ENCODE results near the gene IFNLR1. TPM values are rescaled to one million over a fixed set of nuclear protein-coding genes. Genes with fewer than 3 reads are reported as not detected.

The IFNLR1 gene
- total and polyA plus RNA-seq, 9 of the 15 experiments (the other 6 are each of a cell fraction or from before 2014, with no cell fraction given), result not detected

DNA sequence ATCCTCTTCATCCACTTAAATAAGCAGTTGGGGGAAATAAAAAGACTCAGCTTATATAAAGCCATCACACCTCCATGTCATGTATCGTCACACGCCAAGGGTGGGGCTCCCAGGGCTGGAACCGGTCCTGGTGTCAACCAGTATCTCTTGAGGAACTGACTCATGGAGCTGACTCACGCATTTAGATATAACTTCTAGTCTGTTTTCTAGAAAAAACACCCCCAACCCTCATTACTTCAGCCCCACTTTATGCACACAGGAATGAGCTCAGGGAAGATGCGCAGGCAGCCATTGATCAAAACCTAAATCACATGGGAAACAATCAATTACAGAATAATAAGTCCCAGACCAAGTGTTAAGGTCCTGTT is 37.2 kb downstream of the IFNLR1 start (continued):
- TF ChIP-seq, protein P1, sequence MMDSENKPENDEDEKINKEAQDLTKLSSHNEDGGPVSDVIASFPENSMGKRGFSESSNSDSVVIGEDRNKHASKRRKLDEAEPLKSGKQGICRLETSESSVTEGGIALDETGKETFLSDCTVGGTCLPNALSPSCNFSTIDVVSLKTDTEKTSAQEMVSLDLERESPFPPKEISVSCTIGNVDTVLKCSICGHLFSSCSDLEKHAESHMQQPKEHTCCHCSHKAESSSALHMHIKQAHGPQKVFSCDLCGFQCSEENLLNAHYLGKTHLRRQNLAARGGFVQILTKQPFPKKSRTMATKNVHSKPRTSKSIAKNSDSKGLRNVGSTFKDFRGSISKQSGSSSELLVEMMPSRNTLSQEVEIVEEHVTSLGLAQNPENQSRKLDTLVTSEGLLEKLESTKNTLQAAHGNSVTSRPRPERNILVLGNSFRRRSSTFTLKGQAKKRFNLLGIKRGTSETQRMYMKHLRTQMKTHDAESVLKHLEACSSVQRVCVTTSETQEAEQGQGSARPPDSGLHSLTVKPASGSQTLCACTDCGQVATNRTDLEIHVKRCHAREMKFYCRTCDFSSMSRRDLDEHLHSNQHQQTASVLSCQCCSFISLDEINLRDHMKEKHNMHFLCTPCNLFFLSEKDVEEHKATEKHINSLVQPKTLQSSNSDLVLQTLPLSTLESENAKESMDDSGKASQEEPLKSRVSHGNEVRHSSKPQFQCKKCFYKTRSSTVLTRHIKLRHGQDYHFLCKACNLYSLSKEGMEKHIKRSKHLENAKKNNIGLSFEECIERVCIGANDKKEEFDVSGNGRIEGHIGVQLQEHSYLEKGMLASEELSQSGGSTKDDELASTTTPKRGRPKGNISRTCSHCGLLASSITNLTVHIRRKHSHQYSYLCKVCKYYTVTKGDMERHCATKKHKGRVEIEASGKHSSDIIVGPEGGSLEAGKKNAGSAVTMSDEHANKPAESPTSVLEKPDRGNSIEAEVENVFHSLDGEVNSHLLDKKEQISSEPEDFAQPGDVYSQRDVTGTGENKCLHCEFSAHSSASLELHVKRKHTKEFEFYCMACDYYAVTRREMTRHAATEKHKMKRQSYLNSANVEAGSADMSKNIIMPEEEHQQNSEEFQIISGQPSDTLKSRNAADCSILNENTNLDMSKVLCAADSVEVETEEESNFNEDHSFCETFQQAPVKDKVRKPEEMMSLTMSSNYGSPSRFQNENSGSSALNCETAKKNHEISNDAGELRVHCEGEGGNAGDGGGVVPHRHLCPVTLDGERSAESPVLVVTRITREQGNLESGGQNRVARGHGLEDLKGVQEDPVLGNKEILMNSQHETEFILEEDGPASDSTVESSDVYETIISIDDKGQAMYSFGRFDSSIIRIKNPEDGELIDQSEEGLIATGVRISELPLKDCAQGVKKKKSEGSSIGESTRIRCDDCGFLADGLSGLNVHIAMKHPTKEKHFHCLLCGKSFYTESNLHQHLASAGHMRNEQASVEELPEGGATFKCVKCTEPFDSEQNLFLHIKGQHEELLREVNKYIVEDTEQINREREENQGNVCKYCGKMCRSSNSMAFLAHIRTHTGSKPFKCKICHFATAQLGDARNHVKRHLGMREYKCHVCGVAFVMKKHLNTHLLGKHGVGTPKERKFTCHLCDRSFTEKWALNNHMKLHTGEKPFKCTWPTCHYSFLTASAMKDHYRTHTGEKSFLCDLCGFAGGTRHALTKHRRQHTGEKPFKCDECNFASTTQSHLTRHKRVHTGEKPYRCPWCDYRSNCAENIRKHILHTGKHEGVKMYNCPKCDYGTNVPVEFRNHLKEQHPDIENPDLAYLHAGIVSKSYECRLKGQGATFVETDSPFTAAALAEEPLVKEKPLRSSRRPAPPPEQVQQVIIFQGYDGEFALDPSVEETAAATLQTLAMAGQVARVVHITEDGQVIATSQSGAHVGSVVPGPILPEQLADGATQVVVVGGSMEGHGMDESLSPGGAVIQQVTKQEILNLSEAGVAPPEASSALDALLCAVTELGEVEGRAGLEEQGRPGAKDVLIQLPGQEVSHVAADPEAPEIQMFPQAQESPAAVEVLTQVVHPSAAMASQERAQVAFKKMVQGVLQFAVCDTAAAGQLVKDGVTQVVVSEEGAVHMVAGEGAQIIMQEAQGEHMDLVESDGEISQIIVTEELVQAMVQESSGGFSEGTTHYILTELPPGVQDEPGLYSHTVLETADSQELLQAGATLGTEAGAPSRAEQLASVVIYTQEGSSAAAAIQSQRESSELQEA (IDR thresholded peaks at IDR 0.05; ENCODE audit: low read depth), result no peak
- TF ChIP-seq SIN3B (IDR thresholded peaks at IDR 0.05; ENCODE audit: low read depth) (no peak), MCM5 (IDR thresholded peaks at IDR 0.05; ENCODE audit: low read depth) (no peak), NEUROD1 (IDR thresholded peaks at IDR 0.05; ENCODE audit: borderline replicate concordance, low read depth, low read length, partially characterized antibody) (no peak), ZNF324 (CRISPR knock-in tag; IDR thresholded peaks at IDR 0.05) (no peak), NR4A1 (CRISPR knock-in tag; IDR thresholded peaks at IDR 0.05) (no peak), NR4A1 (tag; IDR thresholded peaks at IDR 0.05) (no peak), EHMT2 (IDR thresholded peaks at IDR 0.05) (no peak), MAFF (IDR thresholded peaks at IDR 0.05; ENCODE audit: low read length) (peak; percentile 12; the same call in 1 of the 2 replicates), POLR2B (IDR thresholded peaks at IDR 0.05; ENCODE audit: low read depth, partially characterized antibody) (no peak), ZBTB17 (CRISPR knock-in tag; IDR thresholded peaks at IDR 0.05) (no peak), PRPF4 (IDR thresholded peaks at IDR 0.05; ENCODE audit: insufficient read depth, low read depth, low read length, poor library complexity, severe bottlenecking) (no peak), MEIS2 (IDR thresholded peaks at IDR 0.05; ENCODE audit: partially characterized antibody) (no peak)
- TF ChIP-seq, protein P2, sequence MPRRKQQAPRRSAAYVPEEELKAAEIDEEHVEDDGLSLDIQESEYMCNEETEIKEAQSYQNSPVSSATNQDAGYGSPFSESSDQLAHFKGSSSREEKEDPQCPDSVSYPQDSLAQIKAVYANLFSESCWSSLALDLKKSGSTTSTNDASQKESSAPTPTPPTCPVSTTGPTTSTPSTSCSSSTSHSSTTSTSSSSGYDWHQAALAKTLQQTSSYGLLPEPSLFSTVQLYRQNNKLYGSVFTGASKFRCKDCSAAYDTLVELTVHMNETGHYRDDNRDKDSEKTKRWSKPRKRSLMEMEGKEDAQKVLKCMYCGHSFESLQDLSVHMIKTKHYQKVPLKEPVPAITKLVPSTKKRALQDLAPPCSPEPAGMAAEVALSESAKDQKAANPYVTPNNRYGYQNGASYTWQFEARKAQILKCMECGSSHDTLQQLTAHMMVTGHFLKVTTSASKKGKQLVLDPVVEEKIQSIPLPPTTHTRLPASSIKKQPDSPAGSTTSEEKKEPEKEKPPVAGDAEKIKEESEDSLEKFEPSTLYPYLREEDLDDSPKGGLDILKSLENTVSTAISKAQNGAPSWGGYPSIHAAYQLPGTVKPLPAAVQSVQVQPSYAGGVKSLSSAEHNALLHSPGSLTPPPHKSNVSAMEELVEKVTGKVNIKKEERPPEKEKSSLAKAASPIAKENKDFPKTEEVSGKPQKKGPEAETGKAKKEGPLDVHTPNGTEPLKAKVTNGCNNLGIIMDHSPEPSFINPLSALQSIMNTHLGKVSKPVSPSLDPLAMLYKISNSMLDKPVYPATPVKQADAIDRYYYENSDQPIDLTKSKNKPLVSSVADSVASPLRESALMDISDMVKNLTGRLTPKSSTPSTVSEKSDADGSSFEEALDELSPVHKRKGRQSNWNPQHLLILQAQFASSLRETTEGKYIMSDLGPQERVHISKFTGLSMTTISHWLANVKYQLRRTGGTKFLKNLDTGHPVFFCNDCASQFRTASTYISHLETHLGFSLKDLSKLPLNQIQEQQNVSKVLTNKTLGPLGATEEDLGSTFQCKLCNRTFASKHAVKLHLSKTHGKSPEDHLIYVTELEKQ (CRISPR knock-in tag; IDR thresholded peaks at IDR 0.05), result no peak
- TF ChIP-seq, protein P3, sequence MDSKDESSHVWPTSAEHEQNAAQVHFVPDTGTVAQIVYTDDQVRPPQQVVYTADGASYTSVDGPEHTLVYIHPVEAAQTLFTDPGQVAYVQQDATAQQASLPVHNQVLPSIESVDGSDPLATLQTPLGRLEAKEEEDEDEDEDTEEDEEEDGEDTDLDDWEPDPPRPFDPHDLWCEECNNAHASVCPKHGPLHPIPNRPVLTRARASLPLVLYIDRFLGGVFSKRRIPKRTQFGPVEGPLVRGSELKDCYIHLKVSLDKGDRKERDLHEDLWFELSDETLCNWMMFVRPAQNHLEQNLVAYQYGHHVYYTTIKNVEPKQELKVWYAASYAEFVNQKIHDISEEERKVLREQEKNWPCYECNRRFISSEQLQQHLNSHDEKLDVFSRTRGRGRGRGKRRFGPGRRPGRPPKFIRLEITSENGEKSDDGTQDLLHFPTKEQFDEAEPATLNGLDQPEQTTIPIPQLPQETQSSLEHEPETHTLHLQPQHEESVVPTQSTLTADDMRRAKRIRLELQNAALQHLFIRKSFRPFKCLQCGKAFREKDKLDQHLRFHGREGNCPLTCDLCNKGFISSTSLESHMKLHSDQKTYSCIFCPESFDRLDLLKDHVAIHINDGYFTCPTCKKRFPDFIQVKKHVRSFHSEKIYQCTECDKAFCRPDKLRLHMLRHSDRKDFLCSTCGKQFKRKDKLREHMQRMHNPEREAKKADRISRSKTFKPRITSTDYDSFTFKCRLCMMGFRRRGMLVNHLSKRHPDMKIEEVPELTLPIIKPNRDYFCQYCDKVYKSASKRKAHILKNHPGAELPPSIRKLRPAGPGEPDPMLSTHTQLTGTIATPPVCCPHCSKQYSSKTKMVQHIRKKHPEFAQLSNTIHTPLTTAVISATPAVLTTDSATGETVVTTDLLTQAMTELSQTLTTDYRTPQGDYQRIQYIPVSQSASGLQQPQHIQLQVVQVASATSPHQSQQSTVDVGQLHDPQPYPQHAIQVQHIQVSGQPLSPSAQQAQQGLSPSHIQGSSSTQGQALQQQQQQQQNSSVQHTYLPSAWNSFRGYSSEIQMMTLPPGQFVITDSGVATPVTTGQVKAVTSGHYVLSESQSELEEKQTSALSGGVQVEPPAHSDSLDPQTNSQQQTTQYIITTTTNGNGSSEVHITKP (IDR thresholded peaks at IDR 0.05; ENCODE audit: partially characterized antibody), result no peak

Data from K562 (cell line).